T47D (cell line): Measurements from ENCODE around the gene CDC42.

Experiments
- DNase-seq, 2 experiments: peaks; one replicate each; pipeline versions ENCODE4 v3.0.0 to v3.0.0-alpha.2; 2011 to 2012; ENCODE audit warnings: low read depth in 1 of 2, low spot score in 1 of 2
- JUND ChIP-seq: IDR thresholded peaks from 2 replicates; pipeline ENCODE4 v1.6.1; 2012; ENCODE audit warnings: low read depth
- in situ Hi-C: cut with HindIII; loops from 2 replicates; pipeline ENCODE4 v1.10.0; 2016; ENCODE audit warnings: low sequenced_read_pairs, low pct_unique_long_range_greater_than_20kb

Gene CDC42

GRCh38 chr1:22110016-22110415 is 57.5 kb downstream of the CDC42 start:
- no peak for DNase-seq
- TF ChIP-seq JUND = no peak
- in situ Hi-C loops = no loop called here

- TF ChIP-seq JUND = no peak
- no peak for DNase-seq
- in situ Hi-C loops = no loop called here
Observed at GRCh38 chr1:22111115-22111514, 58.6 kb downstream of the CDC42 start.

GRCh38 chr1:22111620-22112019 is 59.1 kb downstream of the CDC42 start:
- TF ChIP-seq JUND = no peak
- in situ Hi-C loops = no loop called here
- no peak for DNase-seq

- TF ChIP-seq JUND = no peak
- in situ Hi-C loops = no loop called here
Observed at GRCh38 chr1:22112554-22112953, 60.0 kb downstream of the CDC42 start.

GRCh38 chr1:22114083-22115012 is 61.8 kb downstream of the CDC42 start:
- in situ Hi-C loops = no loop called here
- no peak for TF ChIP-seq JUND
- no peak for DNase-seq

More at GRCh38 chr1:22112554-22112953, 60.0 kb downstream of the CDC42 start:
- no peak for DNase-seq

- in situ Hi-C loops = no loop called here
Observed at GRCh38 chr1:22115286-22115685, 62.8 kb downstream of the CDC42 start.

GRCh38 chr1:22117238-22117637 is 64.7 kb downstream of the CDC42 start:
- in situ Hi-C loops = no loop called here
- DNase-seq = no peak
- no peak for TF ChIP-seq JUND

More at GRCh38 chr1:22115286-22115685, 62.8 kb downstream of the CDC42 start:
- TF ChIP-seq JUND = no peak
- DNase-seq = no peak

- DNase-seq = no peak
- in situ Hi-C loops = no loop called here
Observed at GRCh38 chr1:22117851-22118250, 65.3 kb downstream of the CDC42 start.

GRCh38 chr1:22118291-22118992 is 65.9 kb downstream of the CDC42 start:
- no peak for DNase-seq
- TF ChIP-seq JUND = no peak
- in situ Hi-C loops = no loop called here

More at GRCh38 chr1:22117851-22118250, 65.3 kb downstream of the CDC42 start:
- TF ChIP-seq JUND = no peak

- TF ChIP-seq JUND = no peak
- in situ Hi-C loops = no loop called here
- no peak for DNase-seq
Observed at GRCh38 chr1:22119626-22120468, 67.3 kb downstream of the CDC42 start.

GRCh38 chr1:22120469-22120790 is 67.9 kb downstream of the CDC42 start:
- in situ Hi-C loops = no loop called here
- no peak for TF ChIP-seq JUND
- no peak for DNase-seq

- TF ChIP-seq JUND = no peak
- DNase-seq = no peak
- in situ Hi-C loops = no loop called here
Observed at GRCh38 chr1:22121421-22121911, 69.0 kb downstream of the CDC42 start.
